Right lobe of liver (tissue), 4 donors: ENCODE results near the gene P4HA3.

Experiments used
- POLR2A ChIP-seq: fragments of 450-650 bp; IDR thresholded peaks from one replicate; pipeline ENCODE4 v1.6.1; 2017; ENCODE audit warnings: antibody characterized with exemption, mild to moderate bottlenecking
- TF ChIP-seq, protein P1 (sequence below), 4 donors: fragments of 200-600 bp in 3 of 4; fragments of 450-650 bp in 1 of 4; IDR thresholded peaks; one replicate each; pipeline versions ENCODE4 v1.5.1 to v1.8.0; 2016 to 2022; ENCODE audit warnings: antibody characterized with exemption in 4 of 4, mild to moderate bottlenecking in 2 of 4
- donor health status: DM: no; HTN: no; CAD: no.
- donor health status: DM: no; HTN: no; CAD: no.
- donor health status: DM: no; HTN: yes; CAD: no.

DNA sequence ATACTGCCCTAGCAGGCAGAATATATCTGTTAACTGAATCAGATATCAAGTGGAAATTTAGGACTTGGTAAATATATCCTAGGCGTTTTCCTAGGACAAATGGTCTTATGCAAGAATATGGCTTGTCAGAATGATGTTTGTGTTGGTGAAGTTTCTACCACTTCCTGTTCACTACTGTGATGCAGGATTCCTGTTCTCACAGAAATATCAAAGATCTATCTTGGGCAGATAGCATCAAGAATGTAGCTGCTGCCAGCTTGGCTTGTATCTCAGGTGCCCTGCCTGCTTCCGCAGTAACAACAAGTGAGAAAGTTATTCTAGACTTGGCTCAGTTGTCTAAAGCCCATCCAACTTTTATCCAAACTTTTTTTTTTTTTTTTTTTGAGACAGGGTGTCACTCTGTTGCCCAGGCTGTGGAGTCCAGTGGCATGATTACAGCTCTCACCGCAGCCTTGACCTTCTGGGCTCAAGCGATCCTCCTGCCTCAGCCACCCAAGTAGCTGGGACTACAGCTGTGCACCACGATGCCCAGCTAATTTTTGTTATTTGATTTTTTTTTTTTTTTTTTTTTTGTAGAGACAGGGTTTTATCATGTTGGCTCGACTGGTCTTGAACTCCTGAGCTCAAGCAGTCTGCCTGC lies 79.0 kb downstream of the P4HA3 start:
- TF ChIP-seq, protein P1, sequence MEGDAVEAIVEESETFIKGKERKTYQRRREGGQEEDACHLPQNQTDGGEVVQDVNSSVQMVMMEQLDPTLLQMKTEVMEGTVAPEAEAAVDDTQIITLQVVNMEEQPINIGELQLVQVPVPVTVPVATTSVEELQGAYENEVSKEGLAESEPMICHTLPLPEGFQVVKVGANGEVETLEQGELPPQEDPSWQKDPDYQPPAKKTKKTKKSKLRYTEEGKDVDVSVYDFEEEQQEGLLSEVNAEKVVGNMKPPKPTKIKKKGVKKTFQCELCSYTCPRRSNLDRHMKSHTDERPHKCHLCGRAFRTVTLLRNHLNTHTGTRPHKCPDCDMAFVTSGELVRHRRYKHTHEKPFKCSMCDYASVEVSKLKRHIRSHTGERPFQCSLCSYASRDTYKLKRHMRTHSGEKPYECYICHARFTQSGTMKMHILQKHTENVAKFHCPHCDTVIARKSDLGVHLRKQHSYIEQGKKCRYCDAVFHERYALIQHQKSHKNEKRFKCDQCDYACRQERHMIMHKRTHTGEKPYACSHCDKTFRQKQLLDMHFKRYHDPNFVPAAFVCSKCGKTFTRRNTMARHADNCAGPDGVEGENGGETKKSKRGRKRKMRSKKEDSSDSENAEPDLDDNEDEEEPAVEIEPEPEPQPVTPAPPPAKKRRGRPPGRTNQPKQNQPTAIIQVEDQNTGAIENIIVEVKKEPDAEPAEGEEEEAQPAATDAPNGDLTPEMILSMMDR (IDR thresholded peaks at IDR 0.05) = no peak
- TF ChIP-seq POLR2A = no peak
